NT2/D1 (cell line): Measurements from ENCODE around the gene NOP53.

Source experiments
- DNase-seq: peaks from one replicate; pipeline ENCODE4 v3.0.0-alpha.2; 2011; ENCODE audit warnings: low read depth, low spot score
- H3K27me3 ChIP-seq: 2 replicates; pipeline ENCODE4 v1.6.0; 2011; ENCODE audit warnings: mild to moderate bottlenecking; ENCODE audit not compliant: insufficient read length, insufficient read depth
- H3K36me3 ChIP-seq: 2 replicates; pipeline ENCODE4 v1.6.1; 2011; ENCODE audit warnings: mild to moderate bottlenecking, low read length, mixed read lengths; ENCODE audit not compliant: insufficient read depth, insufficient read length
- H3K4me1 ChIP-seq: 2 replicates; pipeline ENCODE4 v1.5.1; 2011; ENCODE audit not compliant: insufficient read depth, insufficient read length
- H3K4me3 ChIP-seq: 2 replicates; pipeline ENCODE4 v1.5.1; 2011; ENCODE audit warnings: low read depth; ENCODE audit not compliant: insufficient read length
- H3K9ac ChIP-seq: 2 replicates; pipeline ENCODE4 v1.6.0; 2011; ENCODE audit warnings: low read depth; ENCODE audit not compliant: insufficient read length
- H3K9me3 ChIP-seq: 2 replicates; pipeline ENCODE4 v1.5.1; 2011; ENCODE audit warnings: mild to moderate bottlenecking, low read length; ENCODE audit not compliant: insufficient read depth
- SUZ12 ChIP-seq: IDR thresholded peaks from 2 replicates; pipeline ENCODE4 v1.6.1; 2011; ENCODE audit not compliant: insufficient read length, insufficient read depth; ENCODE audit errors: extremely low read depth
- YY1 ChIP-seq: IDR thresholded peaks from 2 replicates; pipeline ENCODE4 v1.6.1; 2011; ENCODE audit not compliant: insufficient read length, insufficient read depth
- ZNF274 ChIP-seq: IDR thresholded peaks from 2 replicates; pipeline ENCODE4 v1.6.1; 2011; ENCODE audit warnings: mild to moderate bottlenecking, low read depth, low read length

The NOP53 gene

DNA sequence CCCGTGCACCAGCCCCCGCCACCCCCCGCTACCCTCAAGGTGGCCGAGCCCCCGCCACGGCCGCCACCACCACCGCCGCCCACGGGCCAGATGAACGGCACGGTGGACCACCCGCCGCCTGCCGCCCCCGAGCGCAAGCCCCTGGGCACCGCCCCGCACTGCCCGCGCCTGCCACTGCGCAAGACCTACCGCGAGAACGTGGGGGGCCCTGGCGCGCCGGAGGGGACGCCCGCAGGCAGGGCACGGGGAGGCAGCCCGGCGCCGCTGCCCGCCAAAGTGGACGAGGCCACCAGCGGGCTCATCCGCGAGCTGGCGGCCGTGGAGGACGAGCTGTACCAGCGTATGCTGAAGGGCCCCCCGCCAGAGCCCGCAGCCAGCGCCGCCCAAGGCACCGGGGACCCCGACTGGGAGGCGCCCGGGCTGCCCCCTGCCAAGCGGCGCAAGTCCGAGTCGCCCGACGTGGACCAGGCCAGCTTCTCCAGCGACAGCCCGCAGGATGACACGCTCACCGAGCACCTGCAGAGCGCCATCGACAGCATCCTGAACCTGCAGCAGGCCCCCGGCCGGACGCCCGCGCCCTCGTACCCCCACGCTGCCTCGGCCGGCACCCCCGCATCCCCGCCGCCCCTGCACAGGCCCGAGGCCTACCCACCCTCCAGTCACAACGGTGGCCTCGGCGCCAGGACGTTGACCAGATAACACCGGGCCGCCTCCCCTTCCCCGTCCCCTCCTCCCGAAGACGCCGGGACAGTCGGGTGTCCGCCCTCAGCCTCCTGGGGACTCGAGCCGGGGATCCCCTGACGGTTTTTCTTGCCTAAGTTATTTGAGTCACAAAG, 43.4 kb upstream of the NOP53 start:
- no peaks in the 10 kb centered on the region for H3K9me3 ChIP-seq
- TF ChIP-seq SUZ12 (no peak), ZNF274 (no peak), YY1 (no peak)
- H3K9ac ChIP-seq, result no peak overlapping the region
- DNase-seq, result no peak
- no peaks in the 10 kb centered on the region for H3K27me3 ChIP-seq
- peaks cover 3% of the 10 kb centered on the region for H3K4me1 ChIP-seq
- peaks cover 45% of the 10 kb centered on the region for H3K36me3 ChIP-seq
- H3K4me3 ChIP-seq, result no peak overlapping the region

DNA sequence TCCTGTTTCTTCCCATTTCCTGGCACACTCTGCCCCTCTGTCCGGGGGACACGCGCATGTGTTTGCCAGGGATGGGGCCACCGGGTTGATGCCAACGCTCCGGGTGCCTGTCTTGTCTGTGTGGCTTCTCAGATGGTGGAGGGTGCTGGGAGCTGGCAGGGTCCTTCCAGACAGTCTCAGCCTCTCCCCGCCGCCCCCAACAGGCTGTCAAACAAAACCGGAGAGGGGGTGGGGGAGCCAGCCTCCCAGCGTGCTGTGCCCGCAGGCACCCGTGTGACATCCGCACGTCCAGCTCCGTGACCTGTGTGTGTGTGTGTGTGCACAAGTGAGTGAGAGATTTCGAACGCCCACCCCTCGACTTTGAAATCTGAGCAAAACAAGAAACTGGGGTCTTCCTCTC, 42.7 kb upstream of the NOP53 start:
- Histone ChIP-seq H3K27me3 (no peaks in the 10 kb centered on the region), H3K9me3 (no peaks in the 10 kb centered on the region), H3K4me1 (peaks cover 3% of the 10 kb centered on the region), H3K4me3 (no peak overlapping the region), H3K9ac (no peak overlapping the region), H3K36me3 (peaks cover 45% of the 10 kb centered on the region)
- no peak for DNase-seq
- no peak for TF ChIP-seq ZNF274
- TF ChIP-seq YY1, result no peak
- no peak for TF ChIP-seq SUZ12

DNA sequence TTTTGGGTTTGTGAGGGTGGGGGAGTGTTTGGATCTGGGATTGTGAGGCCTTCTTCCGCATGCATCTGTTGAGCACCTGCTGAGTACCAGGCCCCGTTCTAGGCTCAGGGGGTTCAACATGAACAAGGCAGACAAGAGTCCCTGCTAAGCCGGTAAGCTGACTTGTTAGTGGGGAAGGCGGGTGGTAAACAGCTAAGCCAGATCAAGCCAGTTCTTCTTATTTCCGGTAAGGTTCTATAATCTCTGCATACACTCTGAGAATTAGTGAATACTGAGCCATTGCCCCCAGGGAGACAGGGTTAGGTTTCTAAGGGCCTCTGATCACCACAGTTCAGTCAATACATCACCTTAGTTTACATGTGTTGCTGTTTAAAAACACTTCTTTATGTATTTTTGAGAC, 42.0 kb upstream of the NOP53 start:
- Histone ChIP-seq H3K9ac (no peak overlapping the region), H3K36me3 (peaks cover 44% of the 10 kb centered on the region), H3K27me3 (no peaks in the 10 kb centered on the region), H3K4me1 (peaks cover 3% of the 10 kb centered on the region), H3K9me3 (no peaks in the 10 kb centered on the region), H3K4me3 (no peak overlapping the region)
- DNase-seq, result no peak
- TF ChIP-seq YY1, result no peak
- TF ChIP-seq SUZ12, result no peak
- TF ChIP-seq ZNF274, result no peak

DNA sequence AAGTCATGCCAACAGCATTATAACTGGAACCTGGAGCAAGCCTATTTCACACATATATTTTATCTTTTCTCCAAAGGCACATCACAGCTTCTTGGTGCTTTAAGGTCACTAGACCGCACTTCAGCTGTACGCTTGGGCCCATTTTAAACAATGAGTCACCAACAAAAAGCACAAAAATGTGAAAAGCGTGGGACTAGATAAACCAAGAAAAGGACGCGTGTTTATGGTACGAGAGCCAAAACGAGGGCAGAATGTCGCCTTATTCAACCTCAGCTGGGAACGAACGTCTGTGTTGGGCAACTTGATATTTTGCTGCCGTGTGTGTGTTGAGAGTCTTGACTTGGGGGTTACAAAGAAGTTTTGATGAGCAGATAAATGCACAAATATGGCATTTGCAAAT, 41.3 kb upstream of the NOP53 start:
- Histone ChIP-seq H3K4me3 (no peak overlapping the region), H3K27me3 (no peaks in the 10 kb centered on the region), H3K36me3 (peaks cover 37% of the 10 kb centered on the region), H3K9ac (no peak overlapping the region), H3K9me3 (no peaks in the 10 kb centered on the region), H3K4me1 (peaks cover 2% of the 10 kb centered on the region)
- no peak for DNase-seq
- TF ChIP-seq YY1 (no peak), ZNF274 (no peak), SUZ12 (no peak)

DNA sequence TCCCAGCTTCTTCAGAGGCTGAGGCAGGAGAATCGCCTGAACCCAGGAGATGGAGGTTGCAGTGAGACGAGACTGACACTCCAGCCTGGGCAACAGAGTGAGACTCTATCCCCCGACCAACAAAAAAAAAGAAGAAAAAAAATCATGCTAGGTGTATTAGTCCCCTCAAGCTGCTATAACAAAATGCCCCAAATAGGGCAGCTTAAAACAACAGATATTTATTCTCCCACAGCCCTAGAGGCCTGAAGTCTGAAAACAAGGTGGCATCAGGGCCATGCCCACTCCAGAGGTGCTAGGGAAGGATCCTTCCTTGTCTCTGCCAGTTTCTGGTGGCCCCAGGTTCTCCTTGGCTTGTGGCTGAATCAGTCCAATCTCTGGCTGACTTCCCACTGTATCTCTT, 40.7 kb upstream of the NOP53 start:
- Histone ChIP-seq H3K9me3 (no peaks in the 10 kb centered on the region), H3K27me3 (no peaks in the 10 kb centered on the region), H3K4me1 (no peaks in the 10 kb centered on the region), H3K9ac (no peak overlapping the region), H3K4me3 (no peak overlapping the region), H3K36me3 (peaks cover 31% of the 10 kb centered on the region)
- DNase-seq, result no peak
- TF ChIP-seq ZNF274 (no peak), YY1 (no peak), SUZ12 (no peak)

DNA sequence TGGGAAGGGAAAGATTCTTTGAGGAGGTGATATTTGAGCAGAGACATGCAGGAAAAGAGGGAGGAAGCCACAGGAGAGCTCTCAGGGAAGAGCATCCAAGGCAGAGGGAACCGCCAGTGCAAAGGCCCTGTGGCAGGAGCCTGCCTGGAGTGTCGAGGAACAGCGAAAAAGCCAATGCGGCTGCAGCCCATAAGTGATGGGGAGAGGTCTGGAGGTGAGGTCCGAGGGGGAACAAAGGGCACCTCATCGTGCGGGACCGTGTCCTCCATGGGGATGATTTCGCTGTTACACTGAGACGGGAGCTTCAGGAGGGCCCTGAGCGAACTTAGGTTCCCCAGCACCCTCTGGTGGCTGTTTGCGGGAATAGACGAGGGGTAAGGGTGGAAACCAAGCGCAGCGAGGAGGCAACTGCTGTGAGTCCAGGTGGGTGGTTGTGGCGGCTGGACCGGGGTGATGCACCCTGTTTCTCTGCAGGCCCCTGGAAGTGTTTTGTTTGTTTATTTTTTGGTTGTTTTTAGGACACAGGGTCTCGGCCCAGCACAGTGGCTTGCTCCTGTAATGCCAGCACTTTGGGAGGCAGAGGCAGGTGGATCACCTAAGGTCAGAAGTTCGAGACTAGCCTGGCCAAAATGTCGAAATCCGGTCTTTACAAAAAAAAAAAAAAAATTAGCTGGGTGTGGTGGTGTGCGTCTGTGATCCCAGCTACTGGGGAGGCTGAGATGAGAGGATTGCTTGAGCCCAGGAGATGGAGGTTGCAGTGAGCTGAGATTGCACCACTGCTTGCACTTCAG, 38.0 kb upstream of the NOP53 start:
- Histone ChIP-seq H3K9me3 (no peaks in the 10 kb centered on the region), H3K36me3 (peaks cover 16% of the 10 kb centered on the region), H3K27me3 (no peaks in the 10 kb centered on the region), H3K4me1 (no peaks in the 10 kb centered on the region), H3K4me3 (no peak overlapping the region), H3K9ac (no peak overlapping the region)
- TF ChIP-seq SUZ12, result no peak
- no peak for TF ChIP-seq YY1
- TF ChIP-seq ZNF274, result no peak
- peak; percentile 60 for DNase-seq

DNA sequence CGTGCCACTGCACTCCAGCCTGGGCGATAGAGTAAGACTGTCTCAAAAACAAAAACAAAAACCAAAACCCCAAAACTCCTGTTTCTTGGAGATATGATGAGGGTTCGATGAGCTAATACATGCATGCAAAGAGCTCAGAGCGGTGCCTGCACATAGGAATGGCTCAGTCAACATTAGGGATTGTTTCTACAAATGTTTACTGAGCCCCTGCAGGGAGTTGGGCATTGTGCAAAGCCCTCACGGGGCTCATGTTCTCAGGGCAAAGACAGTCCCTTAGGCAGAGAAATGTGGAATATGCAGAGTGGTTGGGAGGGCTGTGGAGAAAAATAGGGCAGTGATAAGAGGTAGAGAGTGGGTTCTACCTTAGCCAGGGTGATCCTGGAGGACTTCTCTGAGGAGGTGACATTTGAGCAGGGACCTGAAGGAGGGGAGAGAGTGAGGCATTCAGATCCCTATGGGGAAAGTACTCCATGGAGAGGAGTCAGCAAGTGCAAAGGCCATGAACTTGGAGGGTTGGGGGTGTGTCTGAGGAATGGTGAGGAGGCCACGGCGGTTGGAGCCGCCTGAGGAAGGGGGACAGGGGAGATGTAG, 33.6 kb upstream of the NOP53 start:
- Histone ChIP-seq H3K36me3 (peaks cover 11% of the 10 kb centered on the region), H3K27me3 (no peaks in the 10 kb centered on the region), H3K9ac (no peak overlapping the region), H3K9me3 (peaks cover 7% of the 10 kb centered on the region; the same call in 1 of the 2 replicates), H3K4me1 (no peaks in the 10 kb centered on the region), H3K4me3 (no peak overlapping the region)
- TF ChIP-seq SUZ12 (no peak), ZNF274 (no peak), YY1 (no peak)
- no peak for DNase-seq
